ENCODE data around the gene CZIB. TPM values are rescaled to one million over a fixed set of nuclear protein-coding genes. Genes with fewer than 3 reads are reported as not detected.

CZIB gene
- total and polyA plus RNA-seq, 2 of the 8 experiments (the other 6 are each of a cell fraction or from before 2014, with no cell fraction given): 46.5 to 48.0 TPM

DNA sequence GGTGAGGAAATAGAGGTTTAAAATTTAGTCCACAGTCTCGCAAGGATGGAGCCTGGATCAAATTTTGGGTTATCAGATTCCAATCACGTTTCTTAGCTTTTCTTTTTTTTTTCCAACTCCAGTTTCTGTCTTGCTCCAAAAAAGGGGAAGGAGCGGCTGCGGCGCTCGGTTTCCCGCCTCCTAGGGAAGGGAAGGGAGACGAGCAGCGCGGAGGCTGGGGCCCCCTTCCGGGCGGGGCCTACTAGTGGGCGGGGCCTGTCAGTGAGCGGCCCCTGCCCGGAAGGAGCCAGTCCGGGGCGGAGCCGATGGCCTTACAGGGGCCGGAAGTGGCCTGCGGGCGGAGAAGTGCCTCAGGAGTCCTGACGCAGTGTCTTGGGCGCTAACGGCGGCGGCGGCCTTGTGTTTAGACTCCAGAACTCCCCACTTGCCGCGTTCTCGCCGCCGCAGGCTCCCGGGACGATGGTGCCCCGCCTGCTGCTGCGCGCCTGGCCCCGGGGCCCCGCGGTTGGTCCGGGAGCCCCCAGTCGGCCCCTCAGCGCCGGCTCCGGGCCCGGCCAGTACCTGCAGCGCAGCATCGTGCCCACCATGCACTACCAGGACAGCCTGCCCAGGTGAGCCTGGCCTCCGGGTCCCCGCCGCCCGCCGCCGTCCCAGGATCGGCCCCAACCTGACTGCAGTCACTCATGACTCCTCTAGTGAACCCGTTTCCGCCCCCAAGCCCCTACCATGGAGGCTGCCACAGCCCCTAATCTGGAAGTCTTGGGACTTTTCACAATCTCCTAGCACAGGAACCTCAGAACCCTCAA, 23.7 kb downstream of the CZIB start, which contains the start of gene CPT2 (continued):
- TF ChIP-seq, protein P1, sequence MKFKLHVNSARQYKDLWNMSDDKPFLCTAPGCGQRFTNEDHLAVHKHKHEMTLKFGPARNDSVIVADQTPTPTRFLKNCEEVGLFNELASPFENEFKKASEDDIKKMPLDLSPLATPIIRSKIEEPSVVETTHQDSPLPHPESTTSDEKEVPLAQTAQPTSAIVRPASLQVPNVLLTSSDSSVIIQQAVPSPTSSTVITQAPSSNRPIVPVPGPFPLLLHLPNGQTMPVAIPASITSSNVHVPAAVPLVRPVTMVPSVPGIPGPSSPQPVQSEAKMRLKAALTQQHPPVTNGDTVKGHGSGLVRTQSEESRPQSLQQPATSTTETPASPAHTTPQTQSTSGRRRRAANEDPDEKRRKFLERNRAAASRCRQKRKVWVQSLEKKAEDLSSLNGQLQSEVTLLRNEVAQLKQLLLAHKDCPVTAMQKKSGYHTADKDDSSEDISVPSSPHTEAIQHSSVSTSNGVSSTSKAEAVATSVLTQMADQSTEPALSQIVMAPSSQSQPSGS (IDR thresholded peaks at IDR 0.05; ENCODE audit: low read length): no peak
- TF ChIP-seq CBX8 (IDR thresholded peaks at IDR 0.05; ENCODE audit: borderline replicate concordance, low read depth, low read length) (no peak), HDAC6 (IDR thresholded peaks at IDR 0.05; ENCODE audit: low read depth, low read length) (no peak), EP300 (IDR thresholded peaks at IDR 0.05; ENCODE audit: borderline replicate concordance in 1 of 2, low read depth in 2 of 2, low read length in 2 of 2) (no peak), TAF1 (IDR thresholded peaks at IDR 0.05; ENCODE audit: low read depth, low read length) (peak; percentile 86), EZH2 (IDR thresholded peaks at IDR 0.05; ENCODE audit: low read depth, low read length, severe bottlenecking) (no peak), TCF12 (IDR thresholded peaks at IDR 0.05; ENCODE audit: low read depth, low read length) (no peak), RNF2 (IDR thresholded peaks at IDR 0.05; ENCODE audit: borderline replicate concordance, low read depth, low read length, missing control alignments, poor library complexity, severe bottlenecking) (no peak), TEAD4 (IDR thresholded peaks at IDR 0.05; ENCODE audit: low read depth, low read length) (no peak), CEBPB (IDR thresholded peaks at IDR 0.05; ENCODE audit: low read depth, low read length) (no peak), NRF1 (IDR thresholded peaks at IDR 0.05; ENCODE audit: low read depth, low read length) (no peak), ZNF274 (IDR thresholded peaks at IDR 0.05; ENCODE audit: borderline replicate concordance, extremely low read depth, low read length) (no peak)
